ENCODE data around the gene CNBP.

CNBP gene

GRCh38 chr3:129118745-129119144 is 65.0 kb downstream of the CNBP start:
- no peak overlapping the region for H3K27ac ChIP-seq
- no peak for TF ChIP-seq ZFX (IDR thresholded peaks at IDR 0.05; ENCODE audit: borderline replicate concordance)
- TF ChIP-seq CTCF (IDR thresholded peaks at IDR 0.05): no peak
